HG03439 (cell line): ENCODE data around the gene FADD.

Experiments
- ATAC-seq: cut with Tn5 transposase; IDR thresholded peaks from one replicate; pipeline ENCODE4 v1.9.1; 2021; ENCODE audit warnings: mild to moderate bottlenecking, moderate library complexity; ENCODE audit not compliant: unreplicated experiment

FADD gene

GRCh38 chr11:70230840-70231710 lies 28.0 kb downstream of the FADD start:
- no peak for ATAC-seq

DNA sequence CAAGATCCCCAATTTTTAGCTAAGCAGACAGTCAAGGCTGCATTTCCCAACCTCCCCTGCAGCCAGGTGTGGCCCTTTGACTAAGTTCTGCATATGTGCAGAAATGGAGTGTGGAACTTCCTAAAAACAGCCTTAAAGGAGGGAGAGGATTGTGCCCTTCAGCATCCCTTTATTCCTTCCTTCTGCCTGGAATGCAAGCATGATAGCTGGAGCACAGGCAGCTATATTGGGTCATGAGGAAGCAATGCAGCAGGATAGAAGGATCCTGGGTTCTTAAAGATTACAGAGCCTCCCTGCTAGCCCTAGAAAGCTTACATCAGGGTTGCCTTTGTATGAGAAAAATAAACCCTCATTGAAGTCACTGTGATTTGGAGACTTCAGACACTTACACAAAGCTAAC lies 29.9 kb downstream of the FADD start:
- ATAC-seq = no peak

DNA sequence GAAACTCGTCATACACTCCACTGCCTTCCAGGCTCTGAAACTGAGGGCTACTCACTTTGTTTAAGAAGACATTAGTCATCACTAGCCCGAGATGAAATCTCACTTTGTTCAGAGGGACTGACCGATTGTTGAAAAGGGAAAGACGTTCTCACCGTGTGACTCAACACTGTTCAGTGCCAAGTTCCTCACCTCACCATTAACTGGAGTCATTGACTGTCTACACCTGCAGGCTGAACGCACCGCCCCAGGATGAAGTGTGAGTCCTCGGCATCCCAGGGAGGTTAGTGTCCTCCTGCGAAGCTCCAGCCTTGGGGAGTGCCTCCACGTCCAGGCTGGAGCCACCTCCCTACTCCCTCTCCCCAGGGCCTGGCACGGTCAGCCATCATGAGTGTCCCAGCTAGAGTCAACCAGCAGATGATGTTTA lies 30.4 kb downstream of the FADD start:
- ATAC-seq = no peak

DNA sequence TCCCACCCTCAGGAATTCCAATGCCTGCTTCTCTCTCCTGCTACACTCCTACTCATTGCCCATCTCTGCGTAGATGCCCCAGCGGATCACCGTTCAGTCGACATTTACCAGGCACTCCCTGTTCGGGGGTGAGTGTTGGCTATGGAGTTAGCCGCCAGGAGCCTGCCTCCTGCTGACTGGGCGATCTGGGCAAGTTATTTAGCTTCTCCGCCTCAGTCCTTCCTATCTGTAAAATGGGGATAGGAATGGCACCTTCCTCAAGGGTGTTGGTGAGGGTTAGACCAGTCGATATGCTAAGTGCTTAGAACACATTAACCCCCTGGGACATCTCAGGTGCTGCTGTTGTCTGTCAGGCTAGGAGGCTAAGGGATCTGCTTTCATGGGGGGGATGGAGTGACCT lies 30.9 kb downstream of the FADD start:
- ATAC-seq = no peak

DNA sequence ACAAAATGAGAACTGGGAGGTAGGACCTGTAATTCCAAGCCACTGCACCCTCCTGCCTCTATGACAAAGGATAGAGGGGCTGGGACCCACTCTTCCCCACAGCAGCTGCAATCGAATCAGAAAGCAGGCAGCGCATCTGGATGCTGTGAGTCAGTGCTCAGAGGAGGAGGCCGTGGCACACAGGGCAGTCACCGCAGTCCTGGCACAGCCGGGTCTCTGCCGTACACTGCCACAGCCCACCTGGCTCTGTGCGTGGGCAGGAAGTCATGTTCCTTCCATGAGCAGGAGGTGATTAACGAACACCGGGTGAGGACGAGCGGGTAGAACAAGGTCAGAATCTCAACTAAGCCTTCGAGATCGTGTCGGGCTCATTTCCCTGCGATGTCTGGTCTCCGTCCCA lies 37.2 kb downstream of the FADD start:
- no peak for ATAC-seq

DNA sequence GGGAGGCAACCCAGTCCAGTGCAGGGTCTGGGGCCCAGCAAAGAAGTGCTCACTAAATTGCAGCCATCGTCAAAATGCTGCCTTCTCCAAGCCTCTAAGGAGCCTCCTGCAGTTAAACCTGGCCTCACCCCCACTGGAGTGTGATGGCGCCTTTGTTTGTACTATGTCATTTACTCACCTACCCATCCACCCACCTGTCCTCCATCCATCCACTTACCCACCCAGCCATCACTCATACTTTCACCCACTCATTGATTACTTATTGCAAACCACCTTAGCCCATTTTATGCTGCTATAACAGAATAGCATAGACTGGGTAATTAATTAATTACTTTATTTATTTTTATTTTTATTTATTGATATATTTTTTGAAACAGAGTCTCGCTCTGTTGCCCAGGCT lies 38.6 kb downstream of the FADD start:
- ATAC-seq = no peak

DNA sequence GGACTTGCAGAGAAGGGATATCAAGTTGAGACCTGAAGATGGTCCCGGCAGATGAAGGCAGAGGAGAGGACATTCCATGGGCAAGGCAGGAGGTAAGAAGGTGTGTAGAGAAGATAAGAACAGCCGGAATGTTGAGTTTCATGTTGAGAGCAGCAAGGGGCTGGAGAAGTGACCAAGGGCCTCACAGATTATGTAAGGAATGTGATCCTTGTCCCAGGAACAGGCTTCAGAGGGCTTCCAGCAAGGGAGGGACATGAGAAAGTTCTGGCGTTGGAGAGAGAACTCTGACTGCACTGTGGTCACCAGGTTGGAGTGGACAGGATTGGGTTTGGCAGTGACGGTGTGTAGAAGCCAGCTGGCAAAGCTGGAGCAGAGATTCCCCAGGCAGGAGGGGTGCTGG lies 39.8 kb downstream of the FADD start:
- no peak for ATAC-seq

DNA sequence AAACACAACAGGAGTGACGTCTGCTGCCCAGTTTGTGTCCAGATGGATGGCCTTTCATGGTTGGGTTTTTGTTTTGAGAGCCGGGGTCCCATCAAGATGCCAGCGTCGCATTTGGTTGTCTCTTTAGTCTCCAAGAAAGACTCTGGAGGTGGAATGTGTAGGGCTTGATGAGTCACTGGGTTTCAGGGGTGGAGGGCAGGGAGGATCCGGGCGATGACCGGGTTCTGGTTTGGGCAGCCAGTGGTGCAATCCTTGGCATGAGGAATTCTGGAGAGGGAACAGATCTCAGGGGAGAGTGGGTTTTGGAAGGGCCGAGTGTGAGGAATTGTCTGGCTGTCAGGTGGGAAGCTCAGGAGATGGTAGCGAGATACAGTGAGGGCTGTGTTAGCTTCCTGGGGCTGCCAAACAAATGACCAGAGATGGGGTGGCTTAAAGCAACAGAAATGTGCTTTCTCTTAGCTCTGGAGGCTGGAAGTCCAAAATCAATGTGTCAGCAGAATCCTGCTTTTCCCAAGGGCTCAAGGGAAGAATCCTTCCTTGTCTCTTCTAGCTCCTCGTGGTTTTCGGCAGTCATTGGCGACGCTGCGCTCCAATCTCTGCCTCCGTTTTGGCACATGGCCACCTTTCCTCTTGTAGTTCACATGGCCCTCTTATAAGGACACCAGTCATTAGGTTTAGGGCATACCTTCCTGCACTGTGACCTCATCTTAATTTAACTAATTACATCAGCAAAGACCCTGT lies 41.0 kb downstream of the FADD start:
- ATAC-seq = no peak

- no peak for ATAC-seq
These were observed 41.6 kb downstream of the FADD start for GRCh38 chr11:70244698-70245097.

- ATAC-seq = no peak
These were observed 43.1 kb downstream of the FADD start for GRCh38 chr11:70246196-70246595.

- no peak for ATAC-seq
These were observed 44.1 kb downstream of the FADD start for GRCh38 chr11:70247042-70247709.

DNA sequence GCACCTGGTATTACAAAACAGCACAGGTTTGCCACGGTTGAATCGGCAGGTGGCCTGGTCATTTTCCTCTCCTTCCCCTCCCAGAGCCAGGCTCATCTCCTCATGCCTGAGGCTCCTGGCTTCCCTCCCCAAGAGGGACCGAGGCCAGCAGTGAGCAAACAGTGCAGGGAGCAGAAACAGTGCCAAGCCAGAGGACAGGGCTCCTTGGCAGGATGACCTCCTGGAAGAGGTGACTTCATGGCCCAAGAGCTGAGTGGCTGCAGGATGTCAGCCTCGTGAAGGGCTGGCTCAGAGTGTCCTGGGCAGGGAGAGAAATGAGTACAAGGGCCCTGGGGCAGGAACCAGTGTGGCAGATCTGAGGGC lies 44.6 kb downstream of the FADD start:
- ATAC-seq = no peak

GRCh38 chr11:70250876-70251658 lies 48.0 kb downstream of the FADD start:
- no peak for ATAC-seq

DNA sequence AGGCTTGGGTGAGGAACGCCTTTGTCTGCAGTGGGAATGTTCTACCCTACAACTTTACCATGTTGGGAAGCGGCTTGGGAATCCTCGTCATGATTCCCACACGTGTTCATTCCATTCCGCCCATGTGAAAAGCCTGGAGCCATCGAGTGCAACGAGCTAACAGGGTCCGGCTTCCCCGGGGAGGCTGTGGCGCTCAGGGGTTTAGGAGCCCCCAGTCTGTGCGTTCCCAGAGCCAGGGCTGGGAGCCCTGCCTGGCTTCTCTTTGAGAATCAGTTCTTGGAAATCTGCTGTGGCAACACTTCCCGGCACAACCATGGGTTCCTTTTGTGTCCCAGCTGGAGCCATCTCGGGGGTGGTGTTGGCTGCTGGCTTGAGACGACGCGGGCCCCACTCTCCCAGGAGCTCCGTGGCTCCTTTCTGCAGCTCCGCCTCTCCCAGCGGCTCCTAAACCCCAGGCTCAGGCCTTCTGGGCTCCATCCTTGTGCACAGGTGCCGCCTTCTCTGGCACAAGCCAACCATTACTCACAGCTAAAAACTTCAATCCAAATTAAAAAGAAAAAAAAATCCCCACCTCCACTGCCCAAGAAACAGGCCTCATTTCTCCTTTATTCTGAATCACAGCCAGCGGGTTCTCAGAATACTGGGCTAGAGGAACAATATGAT lies 48.7 kb downstream of the FADD start:
- no peak for ATAC-seq

- no peak for ATAC-seq
These were observed 49.7 kb downstream of the FADD start for GRCh38 chr11:70252844-70253243.

GRCh38 chr11:70255477-70256116 lies 52.5 kb downstream of the FADD start:
- no peak for ATAC-seq
